Fibroblast of skin of scalp (primary cell): ENCODE data around the gene FAHD1.
A peak's percentile ranks its signal among the peaks of the same experiment; 100 is the strongest.
"Not testable (repeated sequence)": the region's sequence is repeated elsewhere in the genome, so short reads cannot be mapped to it uniquely, and the experiment has no call there.

Experiments used
- DNase-seq: peaks from one replicate; pipeline ENCODE4 v3.0.0-alpha.2; 2013

The FAHD1 gene

DNA sequence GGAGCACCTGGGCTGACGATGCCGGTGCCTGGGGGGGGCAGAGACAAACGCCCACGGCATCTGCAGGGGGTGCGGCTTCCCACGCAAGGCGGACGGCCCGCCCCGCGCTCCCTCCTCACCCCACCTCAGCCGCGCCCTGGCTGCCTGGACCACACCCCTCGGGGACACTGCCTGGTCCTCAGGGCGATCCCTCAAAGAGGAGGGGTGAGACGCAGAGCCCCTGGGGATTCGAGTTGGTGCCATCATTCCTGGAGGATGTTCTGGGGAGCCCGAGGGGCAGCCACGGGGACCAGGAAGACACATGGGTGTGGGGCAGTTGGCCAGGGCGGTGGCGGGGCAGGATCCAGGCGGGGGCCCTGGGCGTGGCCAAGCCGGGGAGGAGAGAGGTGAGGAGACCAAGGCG, 37.4 kb upstream of the FAHD1 start:
- no peak for DNase-seq

DNA sequence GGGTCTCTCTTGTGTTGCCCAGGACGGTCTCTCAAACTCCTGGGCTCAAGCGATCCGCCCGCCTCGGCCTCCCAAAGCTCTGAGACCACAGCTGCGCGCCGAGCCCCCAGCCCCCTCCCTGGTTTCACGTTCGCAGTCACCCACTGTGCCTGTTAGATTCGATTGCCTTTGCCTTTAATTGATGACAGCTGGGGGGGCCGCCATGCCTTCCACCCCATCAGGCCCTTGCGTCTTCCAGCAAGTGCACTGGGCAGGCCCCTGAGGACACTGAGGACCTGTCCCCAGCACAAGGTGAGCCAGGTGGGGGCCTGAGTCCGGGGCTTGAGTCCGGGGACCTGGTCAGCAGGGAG, 36.8 kb upstream of the FAHD1 start:
- no peak for DNase-seq

DNA sequence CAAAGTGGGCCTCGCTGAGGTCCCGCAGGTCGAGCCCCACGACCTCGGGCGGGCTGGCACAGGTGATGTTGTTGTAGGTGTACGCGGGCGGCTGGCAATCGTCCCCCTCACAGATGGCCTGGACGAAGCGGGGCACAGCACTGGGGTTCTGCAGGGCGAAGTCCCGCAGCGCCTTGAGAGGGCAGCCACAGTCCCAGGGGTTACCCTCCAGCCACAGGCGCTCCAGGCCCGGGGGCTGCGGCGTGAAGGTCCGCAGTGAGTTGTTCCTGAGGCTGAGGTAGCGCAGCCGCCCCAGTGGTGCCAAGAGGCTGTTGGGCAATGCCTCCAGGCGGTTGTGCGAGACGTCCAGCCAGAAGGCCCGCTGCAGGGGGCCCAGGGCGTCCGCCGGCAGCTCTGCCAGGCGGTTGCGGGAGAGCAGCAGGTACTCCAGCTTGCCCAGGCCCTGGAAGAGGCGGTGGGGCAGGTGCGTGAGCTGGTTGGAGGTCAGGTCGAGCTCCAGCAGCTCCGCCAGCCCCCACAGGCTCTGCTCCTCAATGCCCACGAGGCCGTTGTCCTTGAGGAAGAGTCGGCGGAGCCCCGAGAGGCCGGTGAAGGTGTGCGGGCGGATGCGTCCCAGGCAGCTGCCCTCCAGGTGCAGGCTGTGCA, 36.3 kb upstream of the FAHD1 start:
- no peak for DNase-seq

DNA sequence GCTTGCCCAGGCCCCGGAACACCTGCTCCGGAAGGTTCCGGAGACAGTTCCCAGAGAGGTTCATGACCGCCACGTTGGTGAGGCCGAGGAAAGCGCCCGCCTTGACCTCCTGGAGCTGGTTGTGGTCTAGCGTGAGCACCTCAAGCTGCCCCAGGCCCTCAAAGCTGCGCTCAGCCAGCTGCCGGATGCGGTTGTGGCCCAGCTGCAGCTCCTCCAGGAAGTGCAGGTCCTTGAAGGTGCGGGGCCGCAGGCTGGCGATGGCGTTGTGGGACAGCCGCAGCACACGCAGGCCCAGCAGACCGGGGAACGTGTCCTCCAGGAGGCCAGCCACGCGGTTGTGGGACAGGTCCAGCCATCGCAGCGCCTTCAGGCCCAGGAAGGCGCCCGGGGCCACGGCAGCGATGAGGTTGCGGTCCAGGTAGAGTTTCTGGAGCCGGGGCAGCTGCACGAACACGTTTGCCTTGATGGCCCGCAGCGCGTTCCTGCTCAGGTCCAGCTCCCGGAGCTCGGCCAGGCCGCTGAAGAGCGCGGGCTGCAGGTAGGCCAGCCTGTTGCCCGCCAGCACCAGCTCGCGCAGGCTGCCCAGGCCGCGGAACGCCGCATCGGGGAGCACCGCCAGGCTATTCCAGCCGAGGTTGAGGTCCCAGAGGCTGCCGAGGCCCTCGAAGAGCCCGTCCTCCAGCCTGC, 35.6 kb upstream of the FAHD1 start:
- no peak for DNase-seq

DNA sequence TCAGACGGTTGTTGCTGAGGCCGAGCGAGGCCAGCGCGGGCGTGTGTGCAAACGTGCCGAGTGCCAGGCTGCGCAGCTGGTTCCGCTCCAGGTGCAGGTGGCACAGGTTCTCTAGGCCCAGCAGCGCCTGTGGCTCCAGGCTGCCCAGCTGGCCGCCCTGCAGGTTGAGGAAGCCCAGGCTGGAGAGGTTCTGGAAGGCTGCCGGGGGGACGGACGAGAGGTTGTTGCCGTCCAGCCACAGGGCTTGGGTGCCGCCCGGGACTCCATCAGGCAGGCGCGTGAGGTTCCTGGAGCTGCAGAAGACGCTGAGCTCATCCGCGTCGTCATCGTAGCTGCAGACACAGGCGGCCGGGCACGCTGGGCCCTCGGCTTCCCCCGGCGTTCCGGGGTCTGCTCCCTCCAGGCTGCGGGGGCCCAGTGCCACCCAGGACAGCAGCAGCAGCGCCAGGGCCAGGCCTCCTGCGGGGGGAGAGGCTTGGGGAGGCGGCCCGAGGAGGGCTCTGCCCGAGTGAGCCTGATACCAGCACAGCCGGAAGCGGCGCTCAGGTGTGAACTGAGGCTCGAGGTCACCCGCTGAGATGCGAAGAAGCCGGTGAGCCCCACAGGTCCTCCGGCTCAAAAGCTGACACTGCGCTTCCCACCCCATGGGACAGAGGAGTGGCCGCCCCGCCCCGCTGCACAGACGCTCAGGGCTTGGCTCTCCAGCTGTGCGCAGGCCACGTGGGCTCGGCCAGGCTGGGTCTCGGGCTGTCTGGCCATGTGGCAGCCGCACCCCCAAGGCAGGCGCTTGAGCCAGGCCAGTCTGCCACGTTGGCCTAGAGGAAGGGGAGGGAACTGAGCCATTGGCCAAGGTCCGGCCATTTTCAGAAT, 34.8 kb upstream of the FAHD1 start:
- DNase-seq: no peak

DNA sequence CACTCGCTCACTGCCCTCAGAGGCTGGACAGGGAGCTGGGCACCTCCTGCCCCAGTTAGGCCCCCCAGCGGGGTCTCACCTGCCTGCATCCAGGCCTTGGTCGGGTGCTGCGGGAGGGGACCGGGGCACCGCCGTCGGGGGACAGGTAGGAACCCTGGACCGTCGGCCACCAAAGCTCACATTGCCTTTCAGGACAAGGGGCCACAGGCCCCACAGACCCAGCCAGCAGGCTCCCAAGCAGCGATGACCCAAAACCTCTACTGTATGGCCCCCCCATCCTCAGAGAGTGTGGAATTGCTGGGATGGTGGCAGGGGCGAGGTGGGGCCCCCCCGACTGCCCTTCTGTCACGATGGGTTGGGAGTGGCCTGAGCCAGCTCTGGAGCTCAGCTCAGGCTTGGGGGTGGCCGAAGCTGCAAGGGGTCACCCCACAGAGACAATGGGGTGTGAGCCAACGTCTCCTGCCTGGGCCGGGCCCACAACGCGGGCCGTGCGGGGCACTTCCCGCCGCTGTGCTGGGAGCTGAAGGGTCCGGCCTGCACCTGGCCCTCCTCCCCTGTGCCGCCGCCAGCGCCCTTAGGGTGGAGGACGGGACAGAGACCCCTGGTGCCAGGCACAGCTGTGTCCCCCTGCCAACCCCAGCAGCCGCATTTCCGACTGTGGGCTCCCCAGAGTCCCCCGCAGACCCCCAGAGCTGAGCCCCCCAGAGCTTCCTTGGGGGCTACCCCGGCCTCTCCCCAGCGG, 34.0 kb upstream of the FAHD1 start:
- DNase-seq: no peak

DNA sequence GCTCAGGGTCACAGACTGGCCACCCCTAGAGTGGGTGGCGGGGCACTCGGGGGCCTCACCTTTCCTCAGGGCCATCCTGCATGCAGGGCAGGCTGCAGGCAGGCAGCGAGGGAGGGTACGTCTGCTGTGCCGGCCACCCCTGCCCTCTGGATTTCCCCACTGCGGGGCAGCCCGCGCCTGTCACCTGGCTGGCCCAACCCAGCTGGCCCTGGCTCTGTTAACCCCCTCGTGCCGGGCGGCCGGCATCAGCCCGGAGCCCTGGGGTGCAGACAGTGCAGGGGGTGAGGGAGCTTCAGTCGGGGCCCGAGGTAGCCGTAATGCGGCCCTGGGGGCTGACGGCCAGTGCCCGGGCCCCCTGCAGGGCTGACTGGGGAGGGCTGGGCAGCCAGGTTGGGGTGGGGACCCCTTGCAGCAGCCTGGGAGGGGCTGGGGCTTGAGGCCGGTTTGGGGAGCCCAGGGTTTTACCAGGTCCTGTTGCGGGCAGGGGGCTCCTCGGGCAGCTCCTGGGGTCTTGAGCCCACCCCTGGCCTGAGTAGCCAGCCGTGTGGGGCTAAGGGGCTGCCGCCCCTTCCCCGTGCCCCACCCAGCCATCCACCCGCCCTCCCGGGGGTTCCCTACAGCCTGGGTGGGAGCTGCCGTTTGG, 33.3 kb upstream of the FAHD1 start, which contains the start of gene IGFALS:
TSS of gene IGFALS (minus strand) at position 128 of the 643 bp plus-strand sequence. CDS start at position 75, 53 bp downstream.
- DNase-seq: no peak

DNA sequence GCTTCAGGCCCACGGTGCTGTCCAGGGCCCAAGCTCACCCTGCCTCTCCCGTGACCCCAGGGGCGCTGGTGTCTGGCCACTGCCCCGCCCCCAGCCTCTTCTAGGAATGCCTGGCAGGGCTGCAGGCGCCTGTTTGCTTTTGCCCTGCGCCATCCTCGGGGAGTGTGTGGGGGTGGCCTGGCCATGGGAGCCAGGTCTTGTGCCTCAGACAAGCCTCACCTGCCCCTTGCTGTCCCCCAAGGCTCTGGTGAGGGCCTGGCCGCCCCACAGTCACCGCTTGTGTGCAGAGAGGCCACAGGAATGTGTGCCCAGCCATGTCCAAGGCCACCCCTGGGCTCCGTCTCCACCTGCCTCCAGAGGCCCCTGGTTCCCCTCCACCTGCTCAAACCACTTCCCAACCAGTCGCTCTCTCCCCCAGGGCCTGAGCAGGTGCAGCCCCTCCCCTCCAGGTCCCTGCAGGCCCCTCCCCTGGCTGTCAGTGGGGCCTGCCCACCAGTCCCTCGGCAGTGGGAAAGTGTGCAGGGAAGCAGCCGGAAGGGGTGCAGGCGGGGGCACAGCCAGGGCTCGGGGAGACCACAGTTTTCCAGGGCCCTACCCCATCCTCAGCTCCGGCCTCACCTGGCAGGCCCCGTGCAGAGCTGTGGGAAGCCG, 32.7 kb upstream of the FAHD1 start:
- no peak for DNase-seq

DNA sequence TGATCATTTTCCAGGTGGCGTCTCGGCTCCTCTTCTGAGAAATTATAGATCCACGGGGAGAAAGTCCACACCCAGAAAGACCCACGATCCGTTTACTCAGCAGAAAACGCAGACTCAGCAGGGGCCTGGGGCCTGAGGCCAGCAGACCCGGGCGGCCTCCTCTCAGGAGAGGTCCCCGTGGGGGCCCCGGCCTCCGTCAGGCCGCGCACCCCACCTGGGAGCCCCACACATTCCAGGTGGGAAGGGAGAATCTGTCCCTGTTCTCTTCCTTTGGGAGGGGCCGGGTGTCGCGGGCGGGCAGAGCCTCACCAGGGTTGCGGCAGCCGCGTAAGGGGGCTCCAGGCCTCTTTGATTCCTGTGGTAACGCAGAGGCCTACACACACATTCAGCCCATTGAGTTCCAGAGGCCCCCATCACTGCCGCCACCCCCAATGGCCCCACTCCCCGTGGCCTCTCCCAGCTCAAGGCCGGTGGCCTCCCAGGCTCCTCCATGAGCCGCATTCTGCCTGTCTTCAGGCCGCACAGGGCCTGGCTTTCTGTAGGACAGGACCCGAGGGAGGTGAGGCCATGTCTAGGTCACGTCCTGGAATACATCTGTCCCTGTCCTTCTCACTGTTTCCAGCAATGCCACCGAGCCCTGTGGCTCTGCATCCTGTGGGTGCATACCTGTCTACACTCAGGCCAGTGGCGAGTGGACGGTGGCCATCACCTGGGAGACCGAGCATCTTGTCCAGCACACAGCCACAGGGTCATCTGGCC, 31.9 kb upstream of the FAHD1 start:
- no peak for DNase-seq

DNA sequence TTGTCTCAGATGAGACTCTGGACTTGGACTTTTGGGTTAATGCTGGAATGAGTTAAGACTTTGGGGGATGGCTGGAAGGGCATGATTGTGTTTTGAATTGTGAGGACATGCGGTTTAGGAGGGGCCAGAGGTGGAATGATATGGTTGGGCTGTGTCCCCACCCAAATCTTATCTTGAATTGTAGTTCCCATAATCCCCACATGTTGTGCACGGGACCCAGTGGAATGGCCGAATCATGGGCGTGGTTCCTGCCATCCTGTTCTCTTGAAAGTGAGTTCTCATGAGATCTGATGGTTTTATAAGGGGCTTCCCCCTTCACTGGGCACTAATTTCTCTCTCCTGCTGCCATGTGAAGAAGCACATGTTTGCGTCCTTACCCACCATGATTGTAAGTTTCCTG, 27.7 kb upstream of the FAHD1 start:
- not testable (repeated sequence) for DNase-seq

DNA sequence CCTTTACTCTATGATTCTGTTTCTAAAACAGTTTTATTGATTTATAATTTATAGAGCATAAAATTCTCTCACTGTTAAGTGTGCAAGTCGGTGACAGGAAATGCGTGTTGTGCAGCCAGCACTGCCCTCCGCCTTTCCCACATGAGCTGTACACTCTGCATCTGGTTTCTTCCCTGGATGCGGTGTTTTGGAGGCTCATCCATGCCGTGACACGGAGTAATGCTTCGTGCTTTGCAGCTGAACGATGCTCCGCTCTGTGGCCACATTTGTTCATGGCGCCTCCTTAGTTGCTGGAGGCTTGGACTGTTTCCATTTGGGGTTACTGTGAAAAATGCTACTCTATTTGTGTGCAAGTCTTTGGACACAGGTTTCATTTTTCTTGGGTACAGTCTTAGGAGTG, 26.3 kb upstream of the FAHD1 start:
- DNase-seq: no peak

DNA sequence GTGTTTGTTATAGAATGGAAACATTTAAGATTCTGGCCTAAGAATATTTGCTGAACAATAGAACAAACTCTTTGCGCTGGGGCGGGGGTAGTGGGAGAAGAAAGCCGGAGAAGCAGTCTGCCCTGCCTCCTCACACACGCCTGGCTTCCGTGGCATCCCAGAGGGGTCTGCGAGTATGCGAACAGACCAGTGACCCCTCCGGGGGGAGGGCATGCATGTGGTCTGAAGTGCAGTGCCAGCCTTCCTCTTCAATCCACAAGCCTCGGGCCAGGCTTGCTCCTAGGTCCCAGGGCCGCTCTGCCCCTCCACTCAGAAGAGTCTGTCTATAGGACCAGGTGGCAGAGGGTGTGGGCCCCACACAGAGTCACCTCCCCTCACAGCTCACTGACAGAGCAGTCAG, 19.4 kb upstream of the FAHD1 start:
- no peak for DNase-seq

DNA sequence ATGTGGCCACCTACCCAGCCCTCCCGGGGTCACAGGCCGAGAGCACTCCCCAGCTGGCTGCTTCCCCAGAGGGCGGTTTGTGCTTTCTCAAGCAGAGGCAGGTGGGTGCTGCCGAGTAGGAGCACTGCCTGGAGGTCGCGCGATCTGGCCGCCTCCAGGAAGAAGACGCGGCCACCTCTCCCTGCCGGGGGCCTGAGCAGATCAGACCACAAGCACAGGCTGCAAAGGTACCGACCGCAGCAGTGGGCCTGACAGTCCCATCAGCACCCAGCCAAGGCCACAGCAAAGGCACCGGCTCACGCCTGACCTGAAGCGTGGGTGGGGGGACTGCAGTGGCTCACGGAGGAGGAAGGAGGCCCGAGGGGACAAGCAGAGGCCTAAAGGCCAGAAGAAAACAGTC, 18.3 kb upstream of the FAHD1 start:
- no peak for DNase-seq

DNA sequence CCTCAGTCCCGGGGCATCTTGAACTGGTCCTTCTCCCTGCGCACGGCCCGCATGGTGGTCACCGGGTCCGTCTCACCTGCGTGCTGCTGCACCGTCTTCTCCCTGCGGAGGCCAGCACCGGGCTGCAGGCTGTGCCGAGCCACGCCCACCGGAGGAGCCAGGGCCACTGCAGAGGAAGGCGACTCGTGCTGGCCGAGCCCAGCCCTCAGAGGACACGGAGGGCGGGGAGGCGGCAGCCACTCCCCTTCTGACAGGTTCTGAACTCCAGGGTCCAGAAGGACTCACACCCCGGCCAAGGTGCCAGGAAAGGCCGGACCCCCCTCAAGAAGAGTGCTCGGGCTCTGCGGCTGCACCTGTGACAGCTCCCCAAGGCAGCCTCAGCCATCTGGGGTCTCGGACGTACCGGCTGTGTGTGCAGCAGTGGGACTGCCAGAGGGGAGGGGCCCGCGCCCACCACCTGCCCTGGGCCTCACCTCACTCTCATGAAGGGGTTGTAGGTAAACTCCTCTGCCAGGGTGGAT, 17.7 kb upstream of the FAHD1 start:
- DNase-seq: no peak

DNA sequence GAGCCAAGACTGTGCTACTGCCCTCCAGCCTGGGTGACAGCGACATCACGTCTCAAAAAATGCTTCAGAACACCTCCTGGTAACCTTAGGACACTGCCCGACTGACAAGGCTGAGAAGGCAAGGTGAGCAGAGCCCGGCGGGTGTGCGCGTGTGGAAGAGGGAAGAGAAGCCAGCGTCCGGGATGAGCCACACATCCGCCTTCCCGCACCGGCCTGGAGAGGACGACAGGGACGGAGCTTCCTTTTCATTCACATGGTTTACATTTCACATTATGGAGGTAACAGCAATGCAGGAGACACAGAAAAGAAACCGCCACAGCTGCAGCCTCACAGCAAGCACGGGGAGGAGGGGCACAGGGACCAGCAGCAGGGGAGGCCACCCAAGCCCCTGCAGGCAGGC, 16.9 kb upstream of the FAHD1 start:
- DNase-seq: no peak

DNA sequence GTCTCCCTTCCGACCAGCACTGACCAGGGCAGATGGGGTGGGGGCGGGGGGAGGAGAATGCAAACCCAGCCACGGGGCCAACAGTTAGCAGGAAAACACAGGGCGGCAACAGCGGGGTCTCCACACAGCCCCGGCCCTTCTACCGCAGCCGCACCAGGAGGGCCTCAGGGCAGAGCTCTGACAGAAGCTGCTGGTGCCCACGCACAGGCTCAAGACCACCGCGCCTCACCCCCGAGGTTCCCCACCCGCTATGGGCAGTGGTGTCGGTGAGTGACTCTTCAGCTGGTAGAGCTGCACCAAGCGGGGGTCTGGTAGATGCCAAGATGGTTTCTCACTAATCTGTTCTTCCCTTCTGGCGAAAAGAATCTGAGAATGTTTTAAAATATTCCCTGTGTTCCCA, 16.5 kb upstream of the FAHD1 start:
- DNase-seq: no peak

DNA sequence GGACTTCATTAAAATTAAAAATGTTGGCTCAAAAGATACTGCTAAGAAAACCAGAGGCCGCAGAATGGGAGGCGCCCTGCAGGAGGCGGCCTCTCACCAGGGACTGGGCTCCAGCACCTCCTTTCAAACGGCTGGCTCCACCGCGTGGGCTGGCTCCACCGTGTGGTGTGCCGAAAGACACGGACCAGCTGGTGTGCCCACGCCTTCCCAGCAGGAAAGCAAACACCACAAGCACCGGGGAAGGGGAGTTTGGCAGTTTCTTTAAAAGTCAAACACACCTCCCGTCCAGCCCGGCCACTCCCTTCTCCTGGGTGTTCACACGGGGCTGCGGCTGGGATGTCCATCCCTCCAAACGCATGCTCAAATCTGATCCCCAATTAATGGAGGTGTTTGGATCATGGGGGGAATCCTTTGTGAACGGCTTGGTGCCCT, 14.3 kb upstream of the FAHD1 start:
- DNase-seq: peak; percentile 57

DNA sequence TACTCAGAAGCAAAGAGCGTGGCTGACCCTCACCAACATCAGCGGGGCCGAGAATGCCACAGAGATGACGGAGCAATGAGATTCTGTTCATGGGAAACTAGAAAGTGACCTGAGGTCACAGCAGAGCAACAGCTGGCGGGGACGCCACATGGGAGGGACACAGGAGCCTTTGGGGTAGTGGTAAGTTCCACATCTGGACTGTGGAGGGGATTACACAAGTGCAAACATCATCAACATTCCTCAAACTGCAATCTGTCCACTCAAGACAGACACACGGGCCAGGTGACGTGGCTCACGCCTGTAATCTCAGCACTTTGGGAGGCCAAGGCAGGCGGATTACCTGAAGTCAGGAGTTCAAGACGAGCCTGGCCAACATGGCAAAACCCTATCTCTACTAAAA, 11.5 kb upstream of the FAHD1 start:
- no peak for DNase-seq

DNA sequence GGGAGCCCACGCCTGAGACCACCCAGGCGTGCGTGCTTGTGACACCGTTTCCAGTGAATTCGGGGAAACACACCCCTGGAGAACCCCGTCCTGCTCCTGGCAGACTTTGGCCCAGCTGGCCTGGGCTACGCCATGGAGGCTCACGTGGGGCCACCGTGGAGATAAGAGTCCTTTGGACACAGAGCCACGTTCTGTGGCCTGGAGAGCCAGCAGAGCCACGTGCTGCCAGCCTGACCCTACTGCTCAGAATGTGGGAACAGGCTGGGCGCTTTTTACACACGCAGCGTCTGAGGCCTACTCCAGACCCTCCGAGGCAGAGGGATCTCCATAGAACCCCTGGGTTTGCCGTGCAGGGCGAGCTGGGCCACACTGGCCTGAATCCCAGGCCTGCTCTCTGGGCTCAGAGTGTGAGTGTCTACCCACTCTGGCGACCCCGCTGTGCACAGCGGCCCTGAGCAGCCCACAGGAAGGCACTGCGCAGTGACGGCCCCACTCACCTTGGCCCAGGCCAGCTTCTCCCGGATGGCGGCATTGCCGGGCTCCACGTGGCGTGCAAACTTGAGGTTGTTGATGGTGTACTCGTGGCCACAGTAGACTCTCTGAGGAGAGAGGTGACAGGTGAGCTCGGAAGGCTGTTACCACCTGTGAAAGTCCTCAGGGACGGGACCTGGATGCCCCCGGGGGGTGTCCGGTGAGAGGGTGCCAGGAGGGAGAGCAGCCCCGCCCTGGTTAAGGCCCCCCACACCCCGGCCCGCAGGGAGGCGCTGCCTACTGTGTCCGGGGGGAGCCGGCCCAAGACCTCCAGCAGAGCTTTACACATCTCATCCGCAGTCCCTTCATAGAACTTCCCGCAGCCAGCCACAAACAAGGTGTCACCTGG, 10.4 kb upstream of the FAHD1 start:
- no peak for DNase-seq

DNA sequence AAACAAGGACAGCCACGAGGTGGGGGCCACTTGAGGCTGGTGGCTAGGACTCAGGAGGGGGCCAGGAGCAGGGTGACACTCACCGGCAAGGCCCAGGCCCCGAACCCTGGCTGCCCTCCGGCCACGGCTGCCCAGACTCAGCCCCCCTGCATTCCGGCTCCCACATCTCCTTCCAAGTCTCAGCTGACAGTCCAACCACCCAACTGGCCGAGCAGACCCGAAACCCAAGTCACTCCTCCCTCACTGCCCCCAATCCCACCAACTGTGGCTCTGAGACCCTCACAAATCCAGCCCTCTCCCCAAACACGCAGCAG, 9.8 kb upstream of the FAHD1 start:
- no peak for DNase-seq
